Measurements from ENCODE around the gene SLC35E4.

DNA sequence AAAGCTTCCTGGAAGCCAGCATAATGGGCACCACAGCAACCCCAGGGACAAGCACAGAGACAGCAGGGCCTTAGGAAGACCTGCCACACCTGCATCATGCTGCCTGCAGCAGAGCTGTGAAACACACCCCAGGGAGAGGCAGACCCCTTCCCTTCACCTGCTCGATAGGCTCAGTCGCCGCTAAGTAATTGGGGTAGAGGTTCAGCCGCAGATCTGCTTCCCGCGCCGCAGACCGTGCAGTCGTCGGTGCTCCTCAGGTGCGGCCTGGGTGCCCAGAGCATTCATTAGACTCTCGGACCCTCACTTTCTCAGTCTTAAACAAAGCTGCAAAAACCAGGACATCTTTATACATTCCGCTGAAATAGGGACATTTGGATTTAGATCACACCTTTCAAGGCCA is 29.2 kb downstream of the SLC35E4 start:
- TF ChIP-seq ZBTB33 (IDR thresholded peaks at IDR 0.05) (no peak), REST (IDR thresholded peaks at IDR 0.05) (no peak), YY1 (IDR thresholded peaks at IDR 0.05) (no peak), ATF3 (IDR thresholded peaks at IDR 0.05) (no peak), RAD21 (IDR thresholded peaks at IDR 0.05) (no peak), TAF1 (conservative IDR thresholded peaks at IDR 0.05) (no peak), SP1 (IDR thresholded peaks at IDR 0.05) (no peak)
- TF ChIP-seq, protein P1, sequence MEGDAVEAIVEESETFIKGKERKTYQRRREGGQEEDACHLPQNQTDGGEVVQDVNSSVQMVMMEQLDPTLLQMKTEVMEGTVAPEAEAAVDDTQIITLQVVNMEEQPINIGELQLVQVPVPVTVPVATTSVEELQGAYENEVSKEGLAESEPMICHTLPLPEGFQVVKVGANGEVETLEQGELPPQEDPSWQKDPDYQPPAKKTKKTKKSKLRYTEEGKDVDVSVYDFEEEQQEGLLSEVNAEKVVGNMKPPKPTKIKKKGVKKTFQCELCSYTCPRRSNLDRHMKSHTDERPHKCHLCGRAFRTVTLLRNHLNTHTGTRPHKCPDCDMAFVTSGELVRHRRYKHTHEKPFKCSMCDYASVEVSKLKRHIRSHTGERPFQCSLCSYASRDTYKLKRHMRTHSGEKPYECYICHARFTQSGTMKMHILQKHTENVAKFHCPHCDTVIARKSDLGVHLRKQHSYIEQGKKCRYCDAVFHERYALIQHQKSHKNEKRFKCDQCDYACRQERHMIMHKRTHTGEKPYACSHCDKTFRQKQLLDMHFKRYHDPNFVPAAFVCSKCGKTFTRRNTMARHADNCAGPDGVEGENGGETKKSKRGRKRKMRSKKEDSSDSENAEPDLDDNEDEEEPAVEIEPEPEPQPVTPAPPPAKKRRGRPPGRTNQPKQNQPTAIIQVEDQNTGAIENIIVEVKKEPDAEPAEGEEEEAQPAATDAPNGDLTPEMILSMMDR (IDR thresholded peaks at IDR 0.05; ENCODE audit: low read depth, low read length, missing input control): no peak

All from liver (tissue), 3 donors.